ENCODE results near the gene CYP2S1. TPM values are rescaled to one million over a fixed set of nuclear protein-coding genes. Genes with fewer than 3 reads are reported as not detected.

Gene CYP2S1
- total and polyA plus RNA-seq, 2 of the 4 experiments (the other 2 are of a cell fraction) = 0.54 to 2.1 TPM

DNA sequence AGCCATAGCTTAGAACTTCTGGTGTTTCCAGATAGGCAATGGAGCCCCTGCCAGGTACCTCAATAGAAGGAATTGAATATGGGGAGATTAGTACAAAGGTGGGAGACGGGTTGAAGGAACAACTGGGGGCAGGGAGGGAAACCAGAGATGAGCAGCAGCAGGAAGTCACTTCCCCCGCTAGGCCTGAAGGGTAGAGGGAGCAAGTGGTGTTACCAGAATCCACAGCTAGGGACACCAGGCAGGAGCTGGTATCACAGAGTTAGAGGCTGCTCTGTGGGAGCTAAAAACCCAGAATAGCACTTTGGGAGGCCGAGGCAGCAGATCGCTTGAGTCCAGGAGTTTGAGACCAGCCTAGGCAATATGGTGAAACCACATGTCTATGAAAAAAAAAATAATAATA, 55.9 kb downstream of the CYP2S1 start:
- Histone ChIP-seq H3K14ac (replicated peaks; ENCODE audit: low read depth, low read length) (no peak overlapping the region), H3K9me3 (ENCODE audit: control insufficient read depth, insufficient read depth, low read length) (no peaks in the 10 kb centered on the region), H2BK20ac (ENCODE audit: low read depth, low read length) (no peak overlapping the region), H3K36me3 (ENCODE audit: control insufficient read depth, insufficient read depth, low read length) (peaks cover 81% of the 10 kb centered on the region), H3K4me1 (ENCODE audit: control insufficient read depth, insufficient read depth, low read length) (no peaks in the 10 kb centered on the region), H3K18ac (ENCODE audit: low read depth, low read length) (no peak overlapping the region), H3K23ac (ENCODE audit: low read depth, low read length) (no peak overlapping the region), H2AFZ (replicated peaks; ENCODE audit: low read length, poor library complexity) (no peak overlapping the region), H4K8ac (ENCODE audit: low read depth in 2 of 2, low read length in 2 of 2) (peak overlapping the region in 1 of 2 experiments; percentile 28; a peak in 1 of 4 replicates), H4K5ac (ENCODE audit: low read depth, low read length) (no peak overlapping the region), H3K9ac (ENCODE audit: low read depth, low read length) (no peak overlapping the region), H2BK5ac (ENCODE audit: low read depth, low read length, poor library complexity, severe bottlenecking) (no peak overlapping the region), H3K79me1 (ENCODE audit: low read depth in 1 of 2, low read length in 2 of 2) (peaks cover 44 to 66% of the 10 kb centered on the region in 2 experiments), H4K91ac (ENCODE audit: insufficient read depth, low read depth, low read length) (no peak overlapping the region), H4K20me1 (ENCODE audit: insufficient read depth, low read length) (peaks cover 20% of the 10 kb centered on the region; the same call in 1 of the 2 replicates), H2AK5ac (ENCODE audit: low read depth, low read length) (no peak overlapping the region), H3K9me1 (ENCODE audit: insufficient read depth, low read length) (no peaks in the 10 kb centered on the region), H2BK15ac (ENCODE audit: low read depth, low read length) (no peak overlapping the region), H2BK120ac (ENCODE audit: low read depth, low read length) (no peak overlapping the region), H3K4me2 (ENCODE audit: low read depth, low read length) (no peak overlapping the region), H2AK9ac (replicated peaks; ENCODE audit: low read depth, low read length, poor library complexity) (peak overlapping the region; percentile 1), H3K4me3 (ENCODE audit: insufficient read depth, low read depth, low read length) (no peak overlapping the region), H3K4ac (ENCODE audit: low read depth, low read length) (no peak overlapping the region), H3K27ac (ENCODE audit: insufficient read depth, low read length) (no peak overlapping the region), H3K56ac (ENCODE audit: extremely low read depth, insufficient read depth, low read length) (no peak overlapping the region), H3K27me3 (ENCODE audit: control insufficient read depth, insufficient read depth, low read length) (no peaks in the 10 kb centered on the region)
- POLR2A ChIA-PET (ENCODE audit: unreplicated experiment) = no interaction called here
- dilution Hi-C loops (cut with HindIII; ENCODE audit: low sequenced_read_pairs, unreplicated experiment) (no loop called here), in situ Hi-C loops (cut with MboI; ENCODE audit: low sequenced_read_pairs) (no loop called here), intact Hi-C loops (cut with micrococcal nuclease) (no loop called here)
- CTCF ChIA-PET = no interaction called here
- ATAC-seq (ENCODE audit: low read depth) (no peak), DNase-seq (no peak)
- TF ChIP-seq FOS (IDR thresholded peaks at IDR 0.05; ENCODE audit: low read depth, low read length) (no peak), RAD21 (IDR thresholded peaks at IDR 0.05; ENCODE audit: low read length) (no peak), BHLHE40 (IDR thresholded peaks at IDR 0.05; ENCODE audit: low read depth, low read length) (no peak), RCOR1 (IDR thresholded peaks at IDR 0.05; ENCODE audit: insufficient replicate concordance, low read length) (no peak), MXI1 (IDR thresholded peaks at IDR 0.05; ENCODE audit: borderline replicate concordance, low read depth, low read length) (no peak), ELK1 (IDR thresholded peaks at IDR 0.05; ENCODE audit: borderline replicate concordance, low read depth, low read length) (no peak), MAFK (IDR thresholded peaks at IDR 0.05; ENCODE audit: low read depth, low read length) (no peak), CEBPB (IDR thresholded peaks at IDR 0.05; ENCODE audit: low read depth, low read length) (no peak), SMC3 (IDR thresholded peaks at IDR 0.05; ENCODE audit: low read depth, low read length) (no peak), CHD1 (IDR thresholded peaks at IDR 0.05; ENCODE audit: low read depth, low read length) (no peak), RFX5 (IDR thresholded peaks at IDR 0.05; ENCODE audit: low read depth, low read length) (no peak), MAZ (IDR thresholded peaks at IDR 0.05; ENCODE audit: borderline replicate concordance, low read depth, low read length) (no peak), CTCF (conservative IDR thresholded peaks at IDR 0.05; ENCODE audit: low read depth, low read length) (no peak), POLR2A (IDR thresholded peaks at IDR 0.05; ENCODE audit: low read depth, low read length) (no peak), USF2 (IDR thresholded peaks at IDR 0.05; ENCODE audit: low read depth, low read length) (no peak), NFE2L2 (IDR thresholded peaks at IDR 0.05; ENCODE audit: low read depth, low read length) (no peak)
- WGBS, 2 experiments (ENCODE audit: extremely low coverage in 2 of 2, insufficient read length in 1 of 2) = 100% methylated on average over 1 of the region's 4 CpGs; no CpG with 5 or more reads in 1 of the 2 experiments
- BruUV-seq (replicated peaks) = no TSS peak
